IMR-90 (cell line): Measurements from ENCODE around the gene LRP6. TPM values are rescaled to one million over a fixed set of nuclear protein-coding genes. Genes with fewer than 3 reads are reported as not detected.

ENCODE experiments used
- ATAC-seq: fragments of 200-7000 bp; cut with Tn5 transposase; 2 replicates; pipeline ENCODE4 v1.9.1; 2020; ENCODE audit warnings: low read depth, mild to moderate bottlenecking, moderate library complexity
- BruUV-seq: library from RNA; stranded (reverse); fragments of 400-500 nt; replicated peaks from 2 replicates; lab custom pipeline; 2021; lab: Mats Ljungman, UMichigan
- CTCF ChIA-PET: fragments of 300-600 bp; formaldehyde crosslinking; extraction: SDS; loops from one replicate; lab custom pipeline; 2021; ENCODE audit warnings: antibody characterized with exemption; lab: Yijun Ruan, JAX
- POLR2A ChIA-PET: fragments of 300-600 bp; sonication (Branson Sonifier 250); formaldehyde crosslinking; loops from one replicate; lab custom pipeline; 2022; ENCODE audit warnings: antibody characterized with exemption; ENCODE audit not compliant: unreplicated experiment; lab: Charles Lee
- DNase-seq: peaks from one replicate; pipeline ENCODE4 v3.0.0; 2013
- H2AFZ ChIP-seq: replicated peaks from 2 replicates; pipeline ENCODE3; 2013; ENCODE audit warnings: low read length, mild to moderate bottlenecking; ENCODE audit not compliant: poor library complexity
- H2AK5ac ChIP-seq: 2 replicates; pipeline ENCODE4 v1.6.1; 2013; ENCODE audit warnings: low read depth, low read length, inconsistent platforms
- H2AK9ac ChIP-seq: replicated peaks from 2 replicates; pipeline ENCODE3; 2013; ENCODE audit warnings: mild to moderate bottlenecking, low read depth, low read length, moderate library complexity; ENCODE audit not compliant: poor library complexity
- H2BK120ac ChIP-seq: 2 replicates; pipeline ENCODE4 v1.6.1; 2013; ENCODE audit warnings: low read depth, low read length, inconsistent platforms
- H2BK15ac ChIP-seq: 3 replicates; pipeline ENCODE4 v1.6.1; 2013; ENCODE audit warnings: low read depth, low read length, inconsistent platforms
- H2BK20ac ChIP-seq: 2 replicates; pipeline ENCODE4 v1.6.1; 2013; ENCODE audit warnings: low read depth, mild to moderate bottlenecking, inconsistent platforms, low read length, moderate library complexity
- H2BK5ac ChIP-seq: 2 replicates; pipeline ENCODE4 v1.6.1; 2013; ENCODE audit warnings: mild to moderate bottlenecking, low read depth, low read length, inconsistent platforms; ENCODE audit not compliant: poor library complexity, severe bottlenecking
- H3K14ac ChIP-seq: replicated peaks from 2 replicates; pipeline ENCODE4 v1.6.1; 2013; ENCODE audit warnings: low read depth, low read length, inconsistent platforms
- H3K18ac ChIP-seq: 2 replicates; pipeline ENCODE4 v1.6.1; 2013; ENCODE audit warnings: low read depth, low read length, control low read depth
- H3K23ac ChIP-seq: 2 replicates; pipeline ENCODE4 v1.6.1; 2013; ENCODE audit warnings: low read depth, low read length, inconsistent platforms
- H3K27ac ChIP-seq: 2 replicates; pipeline ENCODE4 v1.5.1; 2013; ENCODE audit warnings: mild to moderate bottlenecking, control low read depth, low read length; ENCODE audit not compliant: insufficient read depth
- H3K27me3 ChIP-seq: 2 replicates; pipeline ENCODE4 v1.6.1; 2013; ENCODE audit warnings: low read length; ENCODE audit not compliant: control insufficient read depth, insufficient read depth
- H3K36me3 ChIP-seq: 2 replicates; pipeline ENCODE4 v1.6.1; 2013; ENCODE audit warnings: low read length, mixed read lengths; ENCODE audit not compliant: control insufficient read depth, insufficient read depth
- H3K4ac ChIP-seq: 2 replicates; pipeline ENCODE4 v1.6.1; 2013; ENCODE audit warnings: low read depth, low read length, inconsistent platforms
- H3K4me1 ChIP-seq: 2 replicates; pipeline ENCODE4 v1.6.1; 2013; ENCODE audit warnings: low read length, mixed read lengths; ENCODE audit not compliant: control insufficient read depth, insufficient read depth
- H3K4me2 ChIP-seq: 2 replicates; pipeline ENCODE4 v1.6.1; 2013; ENCODE audit warnings: low read depth, mild to moderate bottlenecking, control low read depth, low read length, moderate library complexity
- H3K4me3 ChIP-seq: 2 replicates; pipeline ENCODE4 v1.5.1; 2013; ENCODE audit warnings: low read depth, mild to moderate bottlenecking, control low read depth, low read length, moderate library complexity; ENCODE audit not compliant: insufficient read depth
- H3K56ac ChIP-seq: 2 replicates; pipeline ENCODE4 v1.6.1; 2013; ENCODE audit warnings: low read length, inconsistent platforms; ENCODE audit not compliant: insufficient read depth; ENCODE audit errors: extremely low read depth
- H3K79me1 ChIP-seq, 2 experiments: 2 replicates each; pipeline ENCODE4 v1.6.1; 2013; ENCODE audit warnings: low read length in 2 of 2, inconsistent platforms in 1 of 2, low read depth in 1 of 2
- H3K9ac ChIP-seq: 2 replicates; pipeline ENCODE4 v1.6.1; 2013; ENCODE audit warnings: low read depth, low read length, control low read depth
- H3K9me1 ChIP-seq: 2 replicates; pipeline ENCODE4 v1.6.1; 2013; ENCODE audit warnings: low read length, inconsistent platforms; ENCODE audit not compliant: insufficient read depth
- H3K9me3 ChIP-seq: 2 replicates; pipeline ENCODE4 v1.6.1; 2013; ENCODE audit warnings: low read length; ENCODE audit not compliant: control insufficient read depth, insufficient read depth
- H4K20me1 ChIP-seq: 2 replicates; pipeline ENCODE4 v1.6.1; 2013; ENCODE audit warnings: low read length, inconsistent platforms; ENCODE audit not compliant: insufficient read depth
- H4K5ac ChIP-seq: 2 replicates; pipeline ENCODE4 v1.6.1; 2013; ENCODE audit warnings: mild to moderate bottlenecking, low read depth, low read length, control low read depth
- H4K8ac ChIP-seq, 2 experiments: 2 replicates each; pipeline ENCODE4 v1.6.1; 2013; ENCODE audit warnings: low read depth in 2 of 2, low read length in 2 of 2, control low read depth in 1 of 2, inconsistent platforms in 1 of 2
- H4K91ac ChIP-seq: 2 replicates; pipeline ENCODE4 v1.6.1; 2013; ENCODE audit warnings: low read depth, low read length, inconsistent platforms; ENCODE audit not compliant: insufficient read depth
- BHLHE40 ChIP-seq: fragments of 150-350 bp; IDR thresholded peaks from 2 replicates; pipeline ENCODE4 v1.6.1; 2016; ENCODE audit warnings: mild to moderate bottlenecking, low read depth, low read length
- CEBPB ChIP-seq: IDR thresholded peaks from 2 replicates; pipeline ENCODE4 v1.6.1; 2012; ENCODE audit warnings: low read depth, low read length, improper control_type of control experiment
- CHD1 ChIP-seq: IDR thresholded peaks from 2 replicates; pipeline ENCODE4 v1.6.1; 2012; ENCODE audit warnings: low read depth, low read length, improper control_type of control experiment
- FOS ChIP-seq: fragments of 150-350 bp; IDR thresholded peaks from 2 replicates; pipeline ENCODE4 v1.6.1; 2016; ENCODE audit warnings: low read depth, low read length
- MAFK ChIP-seq: IDR thresholded peaks from 2 replicates; pipeline ENCODE4 v1.6.1; 2012; ENCODE audit warnings: low read depth, low read length, improper control_type of control experiment
- MAZ ChIP-seq: IDR thresholded peaks from 2 replicates; pipeline ENCODE4 v1.6.1; 2012; ENCODE audit warnings: low read depth, mild to moderate bottlenecking, low read length, improper control_type of control experiment, moderate library complexity, borderline replicate concordance
- MXI1 ChIP-seq: IDR thresholded peaks from 2 replicates; pipeline ENCODE4 v1.6.1; 2012; ENCODE audit warnings: low read depth, mild to moderate bottlenecking, low read length, moderate library complexity, borderline replicate concordance
- NFE2L2 ChIP-seq: fragments of 150-350 bp; IDR thresholded peaks from 2 replicates; pipeline ENCODE4 v1.6.1; 2016; ENCODE audit warnings: low read depth, mild to moderate bottlenecking, low read length
- POLR2A ChIP-seq: IDR thresholded peaks from 2 replicates; pipeline ENCODE4 v1.6.1; 2012; ENCODE audit warnings: mild to moderate bottlenecking, low read depth, low read length
- RAD21 ChIP-seq: IDR thresholded peaks from 2 replicates; pipeline ENCODE4 v1.6.1; 2012; ENCODE audit warnings: low read length, improper control_type of control experiment
- RCOR1 ChIP-seq: IDR thresholded peaks from 2 replicates; pipeline ENCODE4 v1.6.1; 2012; ENCODE audit warnings: mild to moderate bottlenecking, low read length, improper control_type of control experiment; ENCODE audit not compliant: insufficient replicate concordance
- RFX5 ChIP-seq: IDR thresholded peaks from 2 replicates; pipeline ENCODE4 v1.8.0; 2012; ENCODE audit warnings: low read depth, mild to moderate bottlenecking, low read length, moderate library complexity
- SMC3 ChIP-seq: fragments of 150-350 bp; IDR thresholded peaks from 2 replicates; pipeline ENCODE4 v1.6.1; 2016; ENCODE audit warnings: low read depth, mild to moderate bottlenecking, antibody characterized with exemption, low read length, moderate library complexity
- USF2 ChIP-seq: fragments of 150-350 bp; IDR thresholded peaks from 2 replicates; pipeline ENCODE4 v1.6.1; 2017; ENCODE audit warnings: mild to moderate bottlenecking, antibody characterized with exemption, low read length, low read depth
- WGBS, 2 experiments: methylation state at CpG; one replicate each; pipeline versions ENCODE4 v1.1.5 to v1.1.7; 2013; ENCODE audit warnings: missing lambda C conversion rate in 2 of 2; ENCODE audit not compliant: insufficient read length in 1 of 2; ENCODE audit errors: extremely low coverage in 2 of 2; 5-methylcytosine and 5-hydroxymethylcytosine counted together
- dilution Hi-C: fragments of 300-500 bp; cut with HindIII; formaldehyde crosslinking; loops from one replicate; pipeline ENCODE4 v1.14.3; 2018; ENCODE audit warnings: low sequenced_read_pairs; ENCODE audit not compliant: unreplicated experiment
- in situ Hi-C: fragments of 300-500 bp; cut with MboI; formaldehyde crosslinking; loops from 3 replicates; pipeline ENCODE4 v1.14.3; 2019; ENCODE audit warnings: low sequenced_read_pairs, inconsistent platforms, mixed read lengths
- intact Hi-C: fragments of 100-400 bp; cut with micrococcal nuclease; formaldehyde crosslinking; loops from 2 replicates; pipeline ENCODE4 v1.10.0; 2022
- polyA plus RNA-seq, 3 experiments: library from polyadenylated mRNA; depleted of rRNA; stranded (reverse); fragments of >200 nt; gene quantifications; 2 replicates each; pipeline ENCODE4 v1.2.3, GENCODE V29; 2012; ENCODE audit warnings: low replicate concordance in 1 of 3
- total RNA-seq: library from RNA; depleted of rRNA; stranded (reverse); fragments of >200 nt; gene quantifications from 2 replicates; pipeline ENCODE4 v1.2.3, GENCODE V29; 2012
- TF ChIP-seq, protein P1 (sequence below): fragments of 150-350 bp; IDR thresholded peaks from 2 replicates; pipeline ENCODE4 v1.6.1; 2016; ENCODE audit warnings: low read depth, mild to moderate bottlenecking, low read length, moderate library complexity, borderline replicate concordance
- TF ChIP-seq, protein P2 (sequence below): conservative IDR thresholded peaks from 2 replicates; pipeline ENCODE4 v1.5.1; 2012; ENCODE audit warnings: mild to moderate bottlenecking, low read depth, low read length, improper control_type of control experiment

LRP6 gene
- total and polyA plus RNA-seq, 2 of the 4 experiments (the other 2 are of a cell fraction): 14.2 to 32.1 TPM

DNA sequence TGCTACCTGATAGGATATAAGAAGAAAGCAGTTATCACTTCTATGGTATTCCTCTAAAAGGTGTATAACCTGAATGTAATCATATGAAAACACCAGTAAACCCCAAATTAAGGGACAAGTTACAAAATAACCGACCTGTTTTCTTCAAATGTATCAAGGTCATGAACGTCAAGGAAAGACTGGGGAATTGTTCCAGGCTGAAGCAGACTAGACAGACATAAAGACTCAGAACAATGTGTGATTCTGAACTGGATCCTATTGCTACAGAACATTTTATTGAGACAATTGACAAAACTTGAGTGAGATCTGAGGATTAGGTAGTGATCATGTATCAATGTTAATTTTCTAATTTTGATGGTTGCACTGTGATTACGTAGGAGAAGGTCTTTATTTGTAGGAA, 15.4 kb upstream of the LRP6 start:
- 0 out of 3 replicates have a peak overlapping the region, but pooled peaks have one; percentile 21 for H2BK15ac ChIP-seq
- POLR2A ChIA-PET: no interaction called here
- no CpG with 5 or more reads among the region's 3 CpGs for WGBS, 2 experiments

More for the DNA sequence above, 15.4 kb upstream of the LRP6 start:
- dilution Hi-C loops: no loop called here
- Histone ChIP-seq H3K27me3 (peaks cover under 1% of the 10 kb centered on the region; the same call in 1 of the 2 replicates), H2AK5ac (no peak overlapping the region), H3K56ac (no peak overlapping the region), H3K23ac (no peak overlapping the region), H3K9me1 (peaks cover 3% of the 10 kb centered on the region; the same call in 1 of the 2 replicates), H2AFZ (no peak overlapping the region), H4K20me1 (no peaks in the 10 kb centered on the region), H2BK20ac (peak overlapping the region; percentile 78; the same call in 1 of the 2 replicates), H4K8ac (no peak overlapping the region), H4K5ac (no peak overlapping the region), H3K4me3 (no peak overlapping the region), H2AK9ac (no peak overlapping the region), H3K79me1 (no peaks in the 10 kb centered on the region), H3K9ac (no peak overlapping the region), H3K36me3 (no peaks in the 10 kb centered on the region), H2BK5ac (no peak overlapping the region), H3K4me2 (no peak overlapping the region), H3K9me3 (peaks cover 2% of the 10 kb centered on the region; the same call in 1 of the 2 replicates), H3K14ac (peak overlapping the region; percentile 65), H4K91ac (no peak overlapping the region), H3K4ac (no peak overlapping the region), H3K18ac (no peak overlapping the region; the same call in 1 of the 2 replicates), H3K4me1 (peaks cover 7% of the 10 kb centered on the region), H3K27ac (no peak overlapping the region), H2BK120ac (peak overlapping the region; percentile 26; the same call in 1 of the 2 replicates)
- BruUV-seq: no TSS peak
- in situ Hi-C loops: no loop called here
- TF ChIP-seq, protein P1, sequence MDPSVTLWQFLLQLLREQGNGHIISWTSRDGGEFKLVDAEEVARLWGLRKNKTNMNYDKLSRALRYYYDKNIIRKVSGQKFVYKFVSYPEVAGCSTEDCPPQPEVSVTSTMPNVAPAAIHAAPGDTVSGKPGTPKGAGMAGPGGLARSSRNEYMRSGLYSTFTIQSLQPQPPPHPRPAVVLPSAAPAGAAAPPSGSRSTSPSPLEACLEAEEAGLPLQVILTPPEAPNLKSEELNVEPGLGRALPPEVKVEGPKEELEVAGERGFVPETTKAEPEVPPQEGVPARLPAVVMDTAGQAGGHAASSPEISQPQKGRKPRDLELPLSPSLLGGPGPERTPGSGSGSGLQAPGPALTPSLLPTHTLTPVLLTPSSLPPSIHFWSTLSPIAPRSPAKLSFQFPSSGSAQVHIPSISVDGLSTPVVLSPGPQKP: no peak
- TF ChIP-seq RCOR1 (no peak), RFX5 (no peak), BHLHE40 (no peak), CHD1 (no peak), FOS (no peak), POLR2A (no peak), USF2 (no peak), MAFK (no peak), SMC3 (no peak), MAZ (no peak), NFE2L2 (no peak), CEBPB (no peak), MXI1 (no peak), RAD21 (no peak)
- TF ChIP-seq, protein P2, sequence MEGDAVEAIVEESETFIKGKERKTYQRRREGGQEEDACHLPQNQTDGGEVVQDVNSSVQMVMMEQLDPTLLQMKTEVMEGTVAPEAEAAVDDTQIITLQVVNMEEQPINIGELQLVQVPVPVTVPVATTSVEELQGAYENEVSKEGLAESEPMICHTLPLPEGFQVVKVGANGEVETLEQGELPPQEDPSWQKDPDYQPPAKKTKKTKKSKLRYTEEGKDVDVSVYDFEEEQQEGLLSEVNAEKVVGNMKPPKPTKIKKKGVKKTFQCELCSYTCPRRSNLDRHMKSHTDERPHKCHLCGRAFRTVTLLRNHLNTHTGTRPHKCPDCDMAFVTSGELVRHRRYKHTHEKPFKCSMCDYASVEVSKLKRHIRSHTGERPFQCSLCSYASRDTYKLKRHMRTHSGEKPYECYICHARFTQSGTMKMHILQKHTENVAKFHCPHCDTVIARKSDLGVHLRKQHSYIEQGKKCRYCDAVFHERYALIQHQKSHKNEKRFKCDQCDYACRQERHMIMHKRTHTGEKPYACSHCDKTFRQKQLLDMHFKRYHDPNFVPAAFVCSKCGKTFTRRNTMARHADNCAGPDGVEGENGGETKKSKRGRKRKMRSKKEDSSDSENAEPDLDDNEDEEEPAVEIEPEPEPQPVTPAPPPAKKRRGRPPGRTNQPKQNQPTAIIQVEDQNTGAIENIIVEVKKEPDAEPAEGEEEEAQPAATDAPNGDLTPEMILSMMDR: no peak
- CTCF ChIA-PET: interaction anchor here (1.0 kb wide), 1 partner anchor 45 kb away, joined by 4 read pairs; no protein-coding TSS in a partner anchor
- no peak for ATAC-seq
- intact Hi-C loops: no loop called here
- DNase-seq: no peak
